Nephron progenitor cell (in vitro differentiated cells): ENCODE data around the gene ST6GALNAC1.
A peak's percentile ranks its signal among the peaks of the same experiment; 100 is the strongest.
"Not testable (repeated sequence)": the region's sequence is repeated elsewhere in the genome, so short reads cannot be mapped to it uniquely, and the experiment has no call there.

Experiments used
- DNase-seq: peaks from one replicate; pipeline ENCODE4 v3.0.0; 2021
- H3K27ac Mint-ChIP-seq: 2 replicates; pipeline ENCODE4 v1.8.0; 2021; ENCODE audit warnings: mild to moderate bottlenecking, moderate library complexity, mixed read lengths
- H3K27me3 Mint-ChIP-seq: 2 replicates; pipeline ENCODE4 v1.8.0; 2021; ENCODE audit warnings: mild to moderate bottlenecking, low read depth, mixed read lengths; ENCODE audit not compliant: poor library complexity
- H3K36me3 Mint-ChIP-seq: 2 replicates; pipeline ENCODE4 v1.8.0; 2021; ENCODE audit warnings: low read depth, mixed read lengths
- H3K4me1 Mint-ChIP-seq: 2 replicates; pipeline ENCODE4 v1.8.0; 2021; ENCODE audit warnings: mixed read lengths
- H3K4me3 Mint-ChIP-seq: 2 replicates; pipeline ENCODE4 v1.8.0; 2021; ENCODE audit warnings: mild to moderate bottlenecking, moderate library complexity, mixed read lengths
- H3K9me3 Mint-ChIP-seq: 2 replicates; pipeline ENCODE4 v1.8.0; 2021; ENCODE audit warnings: mild to moderate bottlenecking, moderate library complexity, mixed read lengths
- TF ChIP-seq, protein P1 (sequence below): fragments of 200-600 bp; sonication (generic); IDR thresholded peaks from 2 replicates; pipeline ENCODE4 v1.5.0; 2021; ENCODE audit warnings: antibody characterized with exemption

The ST6GALNAC1 gene

DNA sequence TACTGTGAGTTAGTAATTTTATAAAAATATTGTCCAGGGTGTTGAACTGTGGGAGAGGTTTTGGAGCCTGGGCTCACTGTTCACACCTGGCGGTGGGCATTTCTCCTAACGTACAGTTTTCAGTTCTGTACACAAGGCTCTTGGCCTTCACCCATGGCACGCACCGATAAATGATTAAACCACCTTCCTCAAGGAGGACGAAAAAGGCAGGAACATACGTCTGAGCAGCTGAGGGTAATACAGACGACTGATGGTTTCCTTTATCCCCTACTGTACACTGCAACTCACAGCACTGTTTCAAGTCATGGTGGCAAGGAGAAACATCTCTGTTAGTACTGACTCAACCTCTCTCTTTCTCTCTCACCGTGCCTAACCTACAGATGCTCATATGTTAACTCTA lies 1.4 kb upstream of the ST6GALNAC1 start:
- TF ChIP-seq, protein P1, sequence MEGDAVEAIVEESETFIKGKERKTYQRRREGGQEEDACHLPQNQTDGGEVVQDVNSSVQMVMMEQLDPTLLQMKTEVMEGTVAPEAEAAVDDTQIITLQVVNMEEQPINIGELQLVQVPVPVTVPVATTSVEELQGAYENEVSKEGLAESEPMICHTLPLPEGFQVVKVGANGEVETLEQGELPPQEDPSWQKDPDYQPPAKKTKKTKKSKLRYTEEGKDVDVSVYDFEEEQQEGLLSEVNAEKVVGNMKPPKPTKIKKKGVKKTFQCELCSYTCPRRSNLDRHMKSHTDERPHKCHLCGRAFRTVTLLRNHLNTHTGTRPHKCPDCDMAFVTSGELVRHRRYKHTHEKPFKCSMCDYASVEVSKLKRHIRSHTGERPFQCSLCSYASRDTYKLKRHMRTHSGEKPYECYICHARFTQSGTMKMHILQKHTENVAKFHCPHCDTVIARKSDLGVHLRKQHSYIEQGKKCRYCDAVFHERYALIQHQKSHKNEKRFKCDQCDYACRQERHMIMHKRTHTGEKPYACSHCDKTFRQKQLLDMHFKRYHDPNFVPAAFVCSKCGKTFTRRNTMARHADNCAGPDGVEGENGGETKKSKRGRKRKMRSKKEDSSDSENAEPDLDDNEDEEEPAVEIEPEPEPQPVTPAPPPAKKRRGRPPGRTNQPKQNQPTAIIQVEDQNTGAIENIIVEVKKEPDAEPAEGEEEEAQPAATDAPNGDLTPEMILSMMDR, result no peak
- no peak overlapping the region for H3K4me3 Mint-ChIP-seq
- peaks cover 26% of the 10 kb centered on the region for H3K9me3 Mint-ChIP-seq
- H3K27me3 Mint-ChIP-seq, result peaks cover 31% of the 10 kb centered on the region
- H3K4me1 Mint-ChIP-seq, result peaks cover 24% of the 10 kb centered on the region
- DNase-seq, result no peak
- H3K36me3 Mint-ChIP-seq, result peaks cover 5% of the 10 kb centered on the region
- no peak overlapping the region for H3K27ac Mint-ChIP-seq

DNA sequence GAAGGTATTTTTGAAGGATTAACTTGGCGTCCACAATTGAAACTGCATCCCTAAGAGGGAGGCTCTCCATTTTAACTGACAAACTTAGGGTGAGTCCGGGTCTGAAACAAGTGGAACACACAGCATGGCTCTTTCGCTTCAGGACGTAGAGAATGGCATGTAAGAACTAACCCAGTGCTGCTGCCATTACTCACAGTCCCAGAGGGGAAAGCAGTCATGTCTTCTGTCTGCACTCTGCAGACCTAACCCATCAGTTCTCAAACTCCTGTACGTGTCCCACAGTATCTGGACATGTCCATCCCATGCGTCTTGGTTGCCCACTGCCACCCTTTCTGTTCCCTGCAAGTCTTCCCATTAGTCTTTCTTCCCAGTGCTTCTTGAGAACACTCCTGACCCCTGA lies 563 bp downstream of the ST6GALNAC1 start:
- H3K27me3 Mint-ChIP-seq, result peaks cover 22% of the 10 kb centered on the region
- peaks cover 26% of the 10 kb centered on the region for H3K9me3 Mint-ChIP-seq
- peaks cover 42% of the 10 kb centered on the region for H3K4me1 Mint-ChIP-seq
- H3K4me3 Mint-ChIP-seq, result no peak overlapping the region
- no peak for DNase-seq
- no peak overlapping the region for H3K27ac Mint-ChIP-seq
- H3K36me3 Mint-ChIP-seq, result peaks cover 5% of the 10 kb centered on the region
- TF ChIP-seq, protein P1, result no peak

DNA sequence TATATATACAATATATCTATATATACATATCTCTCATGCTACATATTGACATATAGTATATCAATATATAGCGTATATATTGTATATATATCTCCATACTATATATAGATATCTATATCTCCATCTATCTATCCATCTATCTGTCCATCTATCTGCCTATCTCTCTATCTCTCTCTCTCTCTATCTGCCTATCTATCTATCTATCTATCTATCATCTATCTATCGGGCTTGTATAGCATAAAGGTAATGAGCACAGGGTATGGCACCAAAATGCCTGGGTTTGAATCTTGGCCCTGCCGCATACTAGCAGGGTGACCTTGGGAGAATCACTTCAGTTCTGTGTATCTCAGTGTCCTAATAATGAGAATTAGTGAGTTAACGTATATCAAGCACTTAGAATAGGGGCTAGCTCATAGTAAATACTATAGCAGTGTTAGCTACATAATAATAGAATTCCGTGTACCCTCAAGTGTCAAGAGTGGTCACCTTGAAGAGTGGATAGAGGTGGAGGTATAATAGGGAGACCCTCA lies 1.5 kb downstream of the ST6GALNAC1 start:
- no peak for DNase-seq
- peaks cover 20% of the 10 kb centered on the region for H3K9me3 Mint-ChIP-seq
- H3K4me3 Mint-ChIP-seq, result no peak overlapping the region
- TF ChIP-seq, protein P1, result no peak
- peaks cover 22% of the 10 kb centered on the region for H3K27me3 Mint-ChIP-seq
- no peak overlapping the region for H3K27ac Mint-ChIP-seq
- H3K36me3 Mint-ChIP-seq, result peaks cover 5% of the 10 kb centered on the region
- peaks cover 51% of the 10 kb centered on the region for H3K4me1 Mint-ChIP-seq

DNA sequence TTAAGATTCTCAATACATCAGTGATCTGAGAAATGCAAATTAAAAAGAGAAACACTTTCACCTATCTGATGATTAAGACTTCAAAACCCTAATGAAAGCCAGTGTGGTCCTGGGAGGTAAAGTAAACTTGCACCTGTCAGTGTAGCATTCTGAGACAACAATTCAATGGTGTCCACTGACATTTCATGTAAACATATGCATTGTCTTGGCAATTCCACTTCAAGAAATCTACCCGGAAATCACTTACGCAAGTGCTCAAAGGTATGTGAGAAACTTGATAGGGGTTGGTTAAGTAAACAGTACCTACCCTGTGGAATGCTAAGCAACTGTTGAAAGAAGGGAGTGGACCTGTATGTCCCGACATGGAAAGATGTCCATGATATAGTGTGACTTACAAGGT lies 2.1 kb downstream of the ST6GALNAC1 start:
- peaks cover 22% of the 10 kb centered on the region for H3K27me3 Mint-ChIP-seq
- peaks cover 1% of the 10 kb centered on the region for H3K36me3 Mint-ChIP-seq
- H3K9me3 Mint-ChIP-seq, result peaks cover 16% of the 10 kb centered on the region
- DNase-seq, result no peak
- no peak overlapping the region for H3K27ac Mint-ChIP-seq
- TF ChIP-seq, protein P1, result no peak
- H3K4me3 Mint-ChIP-seq, result no peak overlapping the region
- H3K4me1 Mint-ChIP-seq, result peaks cover 52% of the 10 kb centered on the region

DNA sequence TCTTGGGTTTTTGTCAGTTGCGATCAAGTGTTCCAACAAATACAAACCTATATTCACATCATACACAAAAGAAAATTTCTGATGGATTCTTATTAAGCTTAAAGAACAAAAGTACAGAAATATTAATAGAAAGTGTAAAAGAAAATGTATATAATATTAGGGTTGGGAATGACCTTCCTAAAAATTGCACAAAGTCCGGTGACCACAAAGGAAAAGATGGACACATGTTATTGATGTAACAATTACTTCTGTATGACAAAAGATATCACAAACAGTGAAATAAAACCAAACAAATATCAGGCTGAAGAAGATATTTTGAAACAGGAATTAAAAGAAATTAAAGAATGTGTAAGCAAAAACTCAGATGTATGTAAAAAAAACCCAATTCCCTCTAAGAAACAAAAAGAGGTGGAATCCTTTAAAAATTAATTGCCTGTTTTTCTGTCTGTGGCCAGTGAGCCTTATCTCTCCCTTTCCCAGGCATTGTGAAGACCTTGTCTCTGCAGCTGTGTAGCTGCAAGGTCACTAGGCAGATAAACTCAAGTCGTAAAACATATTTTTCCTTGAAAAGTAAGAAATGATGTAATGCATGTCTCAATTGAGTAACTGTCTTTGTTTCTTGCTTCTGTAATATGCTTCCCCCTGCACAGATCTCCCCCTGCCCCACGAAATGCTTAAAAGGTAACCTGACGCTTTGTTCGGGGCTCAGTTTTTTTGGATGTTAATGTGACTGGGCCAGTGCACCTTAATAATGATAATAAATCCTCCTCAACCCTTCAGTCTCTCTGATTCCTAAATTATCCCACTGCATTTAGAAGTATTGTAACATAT lies 2.8 kb downstream of the ST6GALNAC1 start:
- TF ChIP-seq, protein P1, result no peak
- Mint-ChIP-seq H3K4me3 (peak overlapping the region; percentile 45), H3K9me3 (peaks cover 8% of the 10 kb centered on the region), H3K27me3 (peaks cover 18% of the 10 kb centered on the region), H3K27ac (peak overlapping the region; percentile 54), H3K36me3 (no peaks in the 10 kb centered on the region), H3K4me1 (peaks cover 56% of the 10 kb centered on the region)
- DNase-seq, result no peak

DNA sequence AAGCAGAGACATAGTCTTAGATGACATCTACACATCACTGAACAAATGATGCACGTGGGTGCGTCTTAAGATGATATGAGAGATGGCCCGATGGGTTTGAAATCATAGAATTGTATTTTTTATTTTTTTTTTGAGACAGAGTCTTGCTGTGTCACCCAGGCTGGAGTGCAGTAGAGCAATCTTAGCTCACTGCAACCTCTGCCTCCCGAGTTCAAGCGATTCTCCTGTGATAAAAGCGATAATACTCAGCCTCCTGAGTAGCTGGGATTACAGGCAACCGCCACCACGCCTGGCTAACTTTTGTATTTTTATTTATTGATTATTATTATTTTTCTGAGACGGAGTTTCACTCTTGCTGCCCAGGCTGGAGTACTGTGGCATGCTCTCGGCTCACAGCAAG lies 5.3 kb downstream of the ST6GALNAC1 start:
- no peak overlapping the region for H3K27ac Mint-ChIP-seq
- H3K4me1 Mint-ChIP-seq, result peaks cover 61% of the 10 kb centered on the region
- no peaks in the 10 kb centered on the region for H3K9me3 Mint-ChIP-seq
- no peak for DNase-seq
- H3K36me3 Mint-ChIP-seq, result no peaks in the 10 kb centered on the region
- peaks cover 3% of the 10 kb centered on the region for H3K27me3 Mint-ChIP-seq
- TF ChIP-seq, protein P1, result no peak
- no peak overlapping the region for H3K4me3 Mint-ChIP-seq

DNA sequence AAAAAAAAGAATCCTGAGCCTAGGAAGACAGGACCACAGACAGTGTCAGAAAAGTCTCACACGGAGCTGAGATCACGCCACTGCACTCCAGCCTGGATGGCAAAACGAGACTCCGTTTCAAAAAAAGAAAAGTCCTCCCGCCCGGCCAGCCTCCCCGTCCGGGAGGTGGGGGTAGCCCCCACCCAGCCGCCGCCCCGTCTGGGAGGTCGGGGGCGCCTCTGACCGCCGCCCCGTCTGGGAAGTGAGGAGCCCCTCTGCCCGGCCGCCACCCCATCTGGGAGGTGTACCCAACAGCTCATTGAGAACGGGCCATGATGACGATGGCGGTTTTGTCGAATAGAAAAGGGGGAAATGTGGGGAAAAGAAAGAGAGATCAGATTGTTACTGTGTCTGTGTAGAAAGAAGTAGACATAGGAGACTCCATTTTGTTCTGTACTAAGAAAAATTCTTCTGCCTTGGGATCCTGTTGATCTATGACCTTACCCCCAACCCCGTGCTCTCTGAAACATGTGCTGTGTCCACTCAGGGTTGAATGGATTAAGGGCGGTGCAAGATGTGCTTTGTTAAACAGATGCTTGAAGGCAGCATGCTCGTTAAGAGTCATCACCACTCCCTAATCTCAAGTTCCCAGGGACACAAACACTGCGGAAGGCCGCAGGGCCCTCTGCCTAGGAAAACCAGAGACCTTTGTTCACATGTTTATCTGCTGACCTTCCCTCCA lies 6.9 kb downstream of the ST6GALNAC1 start:
- not testable (repeated sequence) for H3K9me3 Mint-ChIP-seq, H3K27me3 Mint-ChIP-seq, DNase-seq, H3K36me3 Mint-ChIP-seq, H3K4me3 Mint-ChIP-seq
- Mint-ChIP-seq H3K4me1 (peaks cover 68% of the 10 kb centered on the region), H3K27ac (peak overlapping the region; percentile 90)
